ENCODE measurements around the gene SLIT3. TPM values are rescaled to one million over a fixed set of nuclear protein-coding genes. Genes with fewer than 3 reads are reported as not detected.
A peak's percentile ranks its signal among the peaks of the same experiment; 100 is the strongest.

SLIT3 gene
- total RNA-seq, 8 experiments from 2014 or later: 6.1 to 159 (median 64.4) TPM

- 8 to 100% (median 67%) methylated on average over 1 of the region's 1 CpG; no CpG with 5 or more reads in 3 of the 10 experiments for whole genome bisulfite sequencing, 10 experiments
- Histone ChIP-seq H3K27ac (no peak overlapping the region), H3K4me1 (replicated peaks in 1 of 2) (peaks cover 2 to 10% of the 10 kb centered on the region in 2 donors), H3K4me3 (no peak overlapping the region)
- in situ Hi-C loops (cut with MboI; ENCODE audit: low pct_unique_long_range_greater_than_20kb in 2 of 9, low sequenced_read_pairs in 9 of 9, unreplicated experiment in 9 of 9): loop anchor here in 2 of 9 experiments (25.0 kb wide), 2 partner anchors 664 to 689 kb away; partner anchors contain the start of gene WWC1 (in 1 of the 2)
- ATAC-seq (replicated peaks in 6 of 8): no peak
Observed at GRCh38 chr5:168951356-168951755, 349.6 kb downstream of the SLIT3 start.

GRCh38 chr5:168950241-168950951 lies 350.5 kb downstream of the SLIT3 start:
- 40 to 97% (median 87%) methylated on average over 1 to 7 of the region's 7 CpGs for WGBS, 10 experiments
- no peak overlapping the region for H3K27ac ChIP-seq
- peaks cover 6 to 13% of the 10 kb centered on the region in 2 donors for H3K4me1 ChIP-seq (replicated peaks in 1 of 2)
- no peak overlapping the region for H3K4me3 ChIP-seq
- no peak for ATAC-seq (replicated peaks in 6 of 8)
- in situ Hi-C loops (cut with MboI; ENCODE audit: low pct_unique_long_range_greater_than_20kb in 2 of 9, low sequenced_read_pairs in 9 of 9, unreplicated experiment in 9 of 9): loop anchor here in 2 of 9 experiments (25.0 kb wide), 2 partner anchors 663 to 688 kb away; partner anchors contain the start of gene WWC1 (in 1 of the 2)

GRCh38 chr5:168948746-168949145 lies 352.2 kb downstream of the SLIT3 start:
- WGBS, 10 experiments: 30 to 81% (median 60%) methylated on average over 1 to 3 of the region's 3 CpGs; no CpG with 5 or more reads in 7 of the 10 experiments
- no peak overlapping the region for H3K27ac ChIP-seq
- ATAC-seq (replicated peaks in 6 of 8): peak in 3 of 8 experiments; percentile 2 to 9 (median 4)
- in situ Hi-C loops (cut with MboI; ENCODE audit: low pct_unique_long_range_greater_than_20kb in 2 of 9, low sequenced_read_pairs in 9 of 9, unreplicated experiment in 9 of 9): loop anchor here in 3 of 9 experiments (25.0 kb wide), 2 partner anchors 236 to 261 kb away; no protein-coding TSS in a partner anchor
- no peak overlapping the region for H3K4me3 ChIP-seq
- H3K4me1 ChIP-seq (replicated peaks in 1 of 2): peaks cover 16% of the 10 kb centered on the region in 2 donors

GRCh38 chr5:168947212-168947868 lies 353.6 kb downstream of the SLIT3 start:
- 27 to 100% (median 57%) methylated on average over 1 to 3 of the region's 5 CpGs; no CpG with 5 or more reads in 3 of the 10 experiments for WGBS, 10 experiments
- Histone ChIP-seq H3K4me1 (replicated peaks in 1 of 2) (peaks cover 21% of the 10 kb centered on the region in 2 donors), H3K27ac (no peak overlapping the region), H3K4me3 (no peak overlapping the region)
- ATAC-seq (replicated peaks in 6 of 8): peak; percentile 6 to 82 (median 22)
- in situ Hi-C loops (cut with MboI; ENCODE audit: low pct_unique_long_range_greater_than_20kb in 2 of 9, low sequenced_read_pairs in 9 of 9, unreplicated experiment in 9 of 9): loop anchor here in 3 of 9 experiments (25.0 kb wide), 2 partner anchors 235 to 260 kb away; no protein-coding TSS in a partner anchor

GRCh38 chr5:168946363-168946762 lies 354.6 kb downstream of the SLIT3 start:
- Histone ChIP-seq H3K27ac (no peak overlapping the region), H3K4me1 (replicated peaks in 1 of 2) (peaks cover 29% of the 10 kb centered on the region in 2 donors), H3K4me3 (no peak overlapping the region)
- WGBS, 10 experiments: 0 to 93% (median 25%) methylated on average over 1 to 5 of the region's 6 CpGs; no CpG with 5 or more reads in 7 of the 10 experiments
- ATAC-seq (replicated peaks in 6 of 8): peak in 6 of 8 experiments; percentile 42 to 72 (median 61)
- in situ Hi-C loops (cut with MboI; ENCODE audit: low pct_unique_long_range_greater_than_20kb in 2 of 9, low sequenced_read_pairs in 9 of 9, unreplicated experiment in 9 of 9): loop anchor here in 3 of 9 experiments (25.0 kb wide), 2 partner anchors 234 to 259 kb away; no protein-coding TSS in a partner anchor

- in situ Hi-C loops (cut with MboI; ENCODE audit: low pct_unique_long_range_greater_than_20kb in 2 of 9, low sequenced_read_pairs in 9 of 9, unreplicated experiment in 9 of 9): loop anchor here in 3 of 9 experiments (25.0 kb wide), 2 partner anchors 232 to 257 kb away; no protein-coding TSS in a partner anchor
- ATAC-seq (replicated peaks in 6 of 8): peak in 5 of 8 experiments; percentile 65 to 87 (median 81)
- WGBS, 10 experiments: 0 to 100% (median 24%) methylated on average over 1 to 4 of the region's 5 CpGs; no CpG with 5 or more reads in 1 of the 10 experiments
- H3K4me1 ChIP-seq (replicated peaks in 1 of 2): peaks cover 49 to 50% of the 10 kb centered on the region in 2 donors
- H3K27ac ChIP-seq: no peak overlapping the region
- no peak overlapping the region for H3K4me3 ChIP-seq
Observed at GRCh38 chr5:168944004-168944403, 356.9 kb downstream of the SLIT3 start.

- 38 to 100% (median 72%) methylated on average over 1 to 2 of the region's 2 CpGs; no CpG with 5 or more reads in 1 of the 10 experiments for WGBS, 10 experiments
- no peak overlapping the region for H3K27ac ChIP-seq
- in situ Hi-C loops (cut with MboI; ENCODE audit: low pct_unique_long_range_greater_than_20kb in 2 of 9, low sequenced_read_pairs in 9 of 9, unreplicated experiment in 9 of 9): loop anchor here in 3 of 9 experiments (25.0 kb wide), 2 partner anchors 231 to 256 kb away; no protein-coding TSS in a partner anchor
- ATAC-seq (replicated peaks in 6 of 8): no peak
- H3K4me1 ChIP-seq (replicated peaks in 1 of 2): peaks cover 50 to 54% of the 10 kb centered on the region in 2 donors
- H3K4me3 ChIP-seq: no peak overlapping the region
Observed at GRCh38 chr5:168943091-168943884, 357.7 kb downstream of the SLIT3 start.

- Histone ChIP-seq H3K27ac (no peak overlapping the region), H3K4me1 (replicated peaks in 1 of 2) (peaks cover 48 to 54% of the 10 kb centered on the region in 2 donors), H3K4me3 (no peak overlapping the region)
- 14 to 100% (median 90%) methylated on average over 1 to 2 of the region's 2 CpGs; no CpG with 5 or more reads in 5 of the 10 experiments for WGBS, 10 experiments
- in situ Hi-C loops (cut with MboI; ENCODE audit: low pct_unique_long_range_greater_than_20kb in 2 of 9, low sequenced_read_pairs in 9 of 9, unreplicated experiment in 9 of 9): loop anchor here in 3 of 9 experiments (25.0 kb wide), 2 partner anchors 230 to 255 kb away; no protein-coding TSS in a partner anchor
- peak in 6 of 8 experiments; percentile 36 to 93 (median 83) for ATAC-seq (replicated peaks in 6 of 8)
Observed at GRCh38 chr5:168941901-168942300, 359.0 kb downstream of the SLIT3 start.

- Histone ChIP-seq H3K4me3 (no peak overlapping the region), H3K4me1 (replicated peaks in 1 of 2) (peaks cover 42 to 48% of the 10 kb centered on the region in 2 donors), H3K27ac (no peak overlapping the region)
- ATAC-seq (replicated peaks in 6 of 8): no peak
- in situ Hi-C loops (cut with MboI; ENCODE audit: low pct_unique_long_range_greater_than_20kb in 2 of 9, low sequenced_read_pairs in 9 of 9, unreplicated experiment in 9 of 9): loop anchor here in 3 of 9 experiments (25.0 kb wide), 2 partner anchors 228 to 253 kb away; no protein-coding TSS in a partner anchor
- WGBS, 10 experiments: 60 to 100% (median 83%) methylated on average over 1 to 4 of the region's 4 CpGs; no CpG with 5 or more reads in 1 of the 10 experiments
Observed at GRCh38 chr5:168940712-168941111, 360.2 kb downstream of the SLIT3 start.

GRCh38 chr5:168939887-168940544 lies 360.9 kb downstream of the SLIT3 start:
- Histone ChIP-seq H3K4me3 (no peak overlapping the region), H3K27ac (no peak overlapping the region), H3K4me1 (replicated peaks in 1 of 2) (peaks cover 42 to 48% of the 10 kb centered on the region in 2 donors)
- in situ Hi-C loops (cut with MboI; ENCODE audit: low pct_unique_long_range_greater_than_20kb in 2 of 9, low sequenced_read_pairs in 9 of 9, unreplicated experiment in 9 of 9): loop anchor here in 3 of 9 experiments (25.0 kb wide), 2 partner anchors 228 to 253 kb away; no protein-coding TSS in a partner anchor
- ATAC-seq (replicated peaks in 6 of 8): no peak
- 53 to 82% (median 66%) methylated on average over 2 to 5 of the region's 5 CpGs; no CpG with 5 or more reads in 1 of the 10 experiments for WGBS, 10 experiments

GRCh38 chr5:168939156-168939800 lies 361.7 kb downstream of the SLIT3 start:
- no peak overlapping the region for H3K27ac ChIP-seq
- 14 to 89% (median 77%) methylated on average over 1 to 9 of the region's 9 CpGs for WGBS, 10 experiments
- H3K4me1 ChIP-seq (replicated peaks in 1 of 2): peaks cover 38 to 42% of the 10 kb centered on the region in 2 donors
- H3K4me3 ChIP-seq: no peak overlapping the region
- in situ Hi-C loops (cut with MboI; ENCODE audit: low pct_unique_long_range_greater_than_20kb in 2 of 9, low sequenced_read_pairs in 9 of 9, unreplicated experiment in 9 of 9): loop anchor here in 3 of 9 experiments (25.0 kb wide), 2 partner anchors 227 to 252 kb away; no protein-coding TSS in a partner anchor
- no peak for ATAC-seq (replicated peaks in 6 of 8)

Measured in motor neuron (in vitro differentiated cells).